T-cell (primary cell): Measurements from ENCODE around the gene SOCS4. TPM values are rescaled to one million over a fixed set of nuclear protein-coding genes. Genes with fewer than 3 reads are reported as not detected.
"Not testable (repeated sequence)": the region's sequence is repeated elsewhere in the genome, so short reads cannot be mapped to it uniquely, and the experiment has no call there.

Experiments used
- ATAC-seq, 4 experiments: fragments of 200-7000 bp in 3 of 4; fragments of 150-1000 bp in 1 of 4; cut with Tn5 transposase; replicated peaks in 1 of 4; 1 replicate in 3 of 4; 2 replicates in 1 of 4; pipeline ENCODE4 v1.10.0; 2021; ENCODE audit warnings: moderate library complexity in 3 of 4, mild to moderate bottlenecking in 2 of 4, moderate number of reproducible peaks in 1 of 4
- CTCF ChIA-PET, 2 donors: fragments of 300-600 bp; sonication (Branson Sonifier 250); formaldehyde crosslinking; loops; one replicate each; lab custom pipeline; 2022; ENCODE audit warnings: antibody characterized with exemption in 2 of 2; lab: Charles Lee
- POLR2A ChIA-PET, 2 donors: fragments of 300-600 bp; sonication (Branson Sonifier 250); formaldehyde crosslinking; loops; one replicate each; lab custom pipeline; 2022; ENCODE audit warnings: antibody characterized with exemption in 2 of 2; lab: Charles Lee
- DNase-seq, 35 experiments: peaks; one replicate each; pipeline versions ENCODE4 v3.0.0 to v3.0.0-alpha.2; 2013 to 2023
- H3K27ac ChIP-seq: one replicate; pipeline ENCODE4 v1.5.1; 2013; ENCODE audit warnings: low read length
- H3K27me3 ChIP-seq, 2 experiments: replicated peaks in 1 of 2; 1 replicate in 1 of 2; 2 replicates in 1 of 2; pipeline versions ENCODE4 v1.6.1 to v1.7.0; 2013; ENCODE audit warnings: low read length in 1 of 2, mixed read lengths in 1 of 2; ENCODE audit not compliant: control insufficient read depth in 2 of 2, insufficient read depth in 2 of 2; ENCODE audit errors: extremely low read depth in 1 of 2
- H3K36me3 ChIP-seq, 2 donors: 1 replicate in 1 of 2; 2 replicates in 1 of 2; pipeline versions ENCODE4 v1.6.1 to v1.7.0; 2013; ENCODE audit warnings: low read length in 1 of 2; ENCODE audit not compliant: control insufficient read depth in 2 of 2, insufficient read depth in 1 of 2; ENCODE audit errors: extremely low read depth in 1 of 2
- H3K4me1 ChIP-seq, 2 experiments: 1 replicate in 1 of 2; 2 replicates in 1 of 2; pipeline versions ENCODE4 v1.6.1 to v1.7.0; 2013; ENCODE audit warnings: low read length in 2 of 2, mixed read lengths in 1 of 2; ENCODE audit not compliant: insufficient read depth in 2 of 2, control insufficient read depth in 1 of 2; ENCODE audit errors: extremely low read depth in 1 of 2
- H3K4me3 ChIP-seq, 2 donors: 1 replicate in 1 of 2; 2 replicates in 1 of 2; pipeline versions ENCODE4 v1.5.1 to v1.7.0; 2013; ENCODE audit warnings: mild to moderate bottlenecking in 2 of 2, low read length in 1 of 2, moderate library complexity in 1 of 2; ENCODE audit not compliant: control insufficient read depth in 1 of 2; ENCODE audit errors: extremely low read depth in 1 of 2
- H3K9me3 ChIP-seq: 2 replicates; pipeline ENCODE4 v1.7.0; 2013
- H3K27ac Mint-ChIP-seq, 2 donors: one replicate each; pipeline ENCODE4 v1.8.0; 2020 to 2021; ENCODE audit warnings: mild to moderate bottlenecking in 2 of 2, mixed read lengths in 2 of 2
- H3K27me3 Mint-ChIP-seq, 2 donors: one replicate each; pipeline ENCODE4 v1.8.0; 2021 to 2022; ENCODE audit warnings: mixed read lengths in 2 of 2
- H3K36me3 Mint-ChIP-seq: one replicate; pipeline ENCODE4 v1.8.0; 2021; ENCODE audit warnings: mixed read lengths
- H3K4me1 Mint-ChIP-seq, 3 donors: one replicate each; pipeline ENCODE4 v1.8.0; 2020 to 2022; ENCODE audit warnings: mixed read lengths in 3 of 3, mild to moderate bottlenecking in 1 of 3
- H3K4me3 Mint-ChIP-seq, 3 donors: one replicate each; pipeline ENCODE4 v1.8.0; 2020 to 2022; ENCODE audit warnings: mild to moderate bottlenecking in 3 of 3, mixed read lengths in 3 of 3, moderate library complexity in 3 of 3
- H3K9me3 Mint-ChIP-seq, 3 donors: one replicate each; pipeline ENCODE4 v1.8.0; 2020 to 2022; ENCODE audit warnings: mixed read lengths in 3 of 3
- WGBS: methylation state at CpG from one replicate; pipeline ENCODE4 v1.1.5; 2013; ENCODE audit warnings: missing lambda C conversion rate; ENCODE audit not compliant: insufficient coverage; 5-methylcytosine and 5-hydroxymethylcytosine counted together
- total RNA-seq, 35 experiments: library from RNA in 6 of 35; stranded (reverse) in 6 of 35; fragments of 120-200 nt in 1 of 35; gene quantifications; one replicate each; pipeline versions ENCODE4 v1.2.1 to v1.2.4 and lab custom pipeline; 2013 to 2026

SOCS4 gene
- total RNA-seq, 5 donors from 2014 or later (not counting 1 experiment from before 2014, with no cell fraction given): 16.7 to 26.4 (median 21.1) TPM

DNA sequence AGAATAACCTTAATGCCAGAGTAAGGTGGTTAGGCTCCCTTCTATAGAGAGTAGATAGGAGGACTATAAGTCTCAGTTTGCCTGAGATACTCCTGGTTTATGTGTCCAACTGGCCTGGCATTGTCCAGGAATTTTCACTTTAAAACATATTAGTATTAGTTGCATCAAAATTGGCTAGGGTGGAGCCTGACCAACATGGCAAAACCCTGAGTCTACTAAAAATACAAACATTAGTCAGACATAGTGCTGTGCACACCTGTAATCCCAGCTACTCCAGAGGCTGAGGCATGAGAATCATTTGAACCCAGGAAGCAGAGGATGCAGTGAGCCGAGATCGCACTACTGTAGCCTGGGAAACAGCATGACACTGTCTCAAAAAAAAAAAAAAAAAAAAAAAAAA, 12.0 kb upstream of the SOCS4 start:
- CTCF ChIA-PET: interaction anchor here in 1 of 2 donors (0.5 to 0.7 kb wide), 2 partner anchors 48 to 64 kb away, joined by 3 to 11 read pairs; no protein-coding TSS in a partner anchor
- Mint-ChIP-seq H3K27me3 (no peaks in the 10 kb centered on the region), H3K4me1 (peaks cover 0 to under 1% (median 0%) of the 10 kb centered on the region in 3 donors), H3K36me3 (peaks cover 15% of the 10 kb centered on the region), H3K4me3 (no peak overlapping the region), H3K27ac (no peak overlapping the region), H3K9me3 (no peaks in the 10 kb centered on the region)
- ATAC-seq (no peak), DNase-seq (no peak)
- H3K27ac ChIP-seq: no peak overlapping the region
- H3K27me3 ChIP-seq: no peaks in the 10 kb centered on the region
- POLR2A ChIA-PET: interaction anchor here in 1 of 2 donors (1.3 kb wide), 1 partner anchor 16 kb away, joined by 16 read pairs; no protein-coding TSS in a partner anchor
- H3K4me3 ChIP-seq: no peak overlapping the region
- no peaks in the 10 kb centered on the region for H3K9me3 ChIP-seq
- H3K4me1 ChIP-seq: no peaks in the 10 kb centered on the region
- H3K36me3 ChIP-seq: no peaks in the 10 kb centered on the region
- WGBS: no CpG with 5 or more reads among the region's 2 CpGs

DNA sequence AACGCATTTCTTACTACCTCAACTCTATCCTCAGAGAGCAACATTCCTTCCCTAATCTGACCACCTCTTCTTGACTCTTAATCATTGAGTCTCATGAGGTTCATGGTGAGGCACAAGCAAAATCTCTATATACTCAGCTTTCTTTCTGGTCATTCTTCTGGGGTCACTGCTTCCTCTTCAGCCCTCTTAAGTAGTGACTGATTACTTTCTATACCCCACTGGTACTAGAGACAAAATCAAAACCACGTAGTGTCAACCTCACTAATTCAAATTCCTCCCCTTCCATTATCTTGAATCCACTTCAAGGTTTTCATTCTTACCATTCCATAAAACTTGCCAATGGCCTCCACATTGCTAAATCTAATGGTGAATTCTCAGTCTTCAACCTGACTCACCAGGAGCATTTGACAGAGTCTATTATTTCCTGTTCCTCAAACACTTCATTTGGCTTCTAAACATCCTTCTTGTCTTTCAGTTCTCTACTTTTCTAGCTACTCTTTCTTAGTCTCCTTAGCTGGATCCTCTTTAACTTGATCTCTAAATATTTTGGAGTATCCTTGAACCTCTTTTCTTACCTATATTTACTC, 7.0 kb upstream of the SOCS4 start:
- Histone ChIP-seq H3K4me3 (no peak overlapping the region), H3K27ac (no peak overlapping the region), H3K36me3 (no peaks in the 10 kb centered on the region), H3K9me3 (no peaks in the 10 kb centered on the region), H3K4me1 (peaks cover 0 to 2% of the 10 kb centered on the region in 2 experiments), H3K27me3 (no peaks in the 10 kb centered on the region)
- 93% methylated on average over 2 of the region's 2 CpGs for WGBS
- H3K4me1 Mint-ChIP-seq: peaks cover 0 to 4% (median 2%) of the 10 kb centered on the region in 3 donors
- DNase-seq: no peak
- no peaks in the 10 kb centered on the region for H3K27me3 Mint-ChIP-seq
- H3K36me3 Mint-ChIP-seq: peaks cover 4% of the 10 kb centered on the region
- no peak for ATAC-seq
- POLR2A ChIA-PET: interaction anchor here in 1 of 2 donors (0.6 kb wide), 1 partner anchor 1925 kb away, joined by 7 read pairs; no protein-coding TSS in a partner anchor
- H3K27ac Mint-ChIP-seq: peak overlapping the region in 1 of 2 donors; percentile 5
- CTCF ChIA-PET: interaction anchor here in 1 of 2 donors (1.1 kb wide), 1 partner anchor 18 kb away, joined by 3 read pairs; no protein-coding TSS in a partner anchor
- no peaks in the 10 kb centered on the region for H3K9me3 Mint-ChIP-seq
- H3K4me3 Mint-ChIP-seq: no peak overlapping the region

GRCh38 chr14:55024365-55024764, 2.7 kb upstream of the SOCS4 start:
- H3K36me3 Mint-ChIP-seq, POLR2A ChIA-PET, H3K4me3 ChIP-seq, CTCF ChIA-PET, H3K36me3 ChIP-seq, H3K27me3 Mint-ChIP-seq, H3K9me3 Mint-ChIP-seq, H3K27ac Mint-ChIP-seq, H3K4me3 Mint-ChIP-seq, H3K27ac ChIP-seq, H3K27me3 ChIP-seq, ATAC-seq, H3K9me3 ChIP-seq, DNase-seq: not testable (repeated sequence)
- H3K4me1 ChIP-seq: peaks cover 9 to 26% of the 10 kb centered on the region in 2 experiments
- H3K4me1 Mint-ChIP-seq: peaks cover 36 to 40% (median 36%) of the 10 kb centered on the region in 3 donors
- WGBS: 100% methylated on average over 2 of the region's 5 CpGs

GRCh38 chr14:55025948-55026347, 1.1 kb upstream of the SOCS4 start:
- DNase-seq (no peak), ATAC-seq (no peak)
- Mint-ChIP-seq H3K9me3 (no peaks in the 10 kb centered on the region), H3K27me3 (no peaks in the 10 kb centered on the region), H3K4me1 (peaks cover 43 to 51% (median 45%) of the 10 kb centered on the region in 3 donors), H3K4me3 (peak overlapping the region; percentile 91 to 92 (median 91)), H3K36me3 (no peaks in the 10 kb centered on the region), H3K27ac (peak overlapping the region in 1 of 2 donors; percentile 89)
- 17% methylated on average over 1 of the region's 7 CpGs for WGBS
- Histone ChIP-seq H3K36me3 (no peaks in the 10 kb centered on the region), H3K4me1 (peaks cover 9 to 28% of the 10 kb centered on the region in 2 experiments), H3K27ac (no peak overlapping the region), H3K9me3 (no peaks in the 10 kb centered on the region), H3K27me3 (no peaks in the 10 kb centered on the region), H3K4me3 (peak overlapping the region in 1 of 2 donors; percentile 98)
- CTCF ChIA-PET: interaction anchor here (0.6 to 1.1 kb wide), 4 partner anchors 26 to 405 kb away, joined by 3 to 5 read pairs (median 3); no protein-coding TSS in a partner anchor
- POLR2A ChIA-PET: interaction anchor here (2.3 to 2.4 kb wide), 3 partner anchors 19 to 25 kb away, joined by 8 to 17 read pairs (median 14); partner anchors contain the start of gene MAPK1IP1L (in 2 of the 2)

DNA sequence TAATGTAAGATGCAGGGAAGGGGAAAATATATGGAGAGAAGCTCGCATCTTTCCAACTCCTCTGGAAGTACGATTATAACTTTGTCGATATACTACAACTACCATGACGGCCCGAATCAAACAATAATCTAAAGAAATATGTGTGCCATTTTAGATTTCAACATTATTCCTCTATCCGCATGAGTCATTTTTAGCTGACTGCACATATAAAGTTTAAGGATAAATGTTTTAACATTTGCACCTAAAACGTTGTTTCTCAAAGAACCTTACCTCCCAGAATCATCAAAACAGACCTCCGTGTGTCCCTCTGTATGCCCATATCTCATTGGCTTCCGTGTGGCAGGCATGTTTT, 619 bp upstream of the SOCS4 start:
- no CpG with 5 or more reads among the region's 9 CpGs for WGBS
- H3K27ac ChIP-seq: peak overlapping the region; percentile 86
- POLR2A ChIA-PET: interaction anchor here (0.7 to 2.4 kb wide), 6 partner anchors 19 to 142 kb away, joined by 3 to 17 read pairs (median 6); partner anchors contain the start of gene MAPK1IP1L (in 2 of the 2)

GRCh38 chr14:55028066-55028465, 1.0 kb downstream of the SOCS4 start:
- Histone ChIP-seq H3K27ac (no peak overlapping the region), H3K36me3 (no peaks in the 10 kb centered on the region), H3K4me3 (peak overlapping the region; percentile 83 to 98), H3K4me1 (peaks cover 9 to 26% of the 10 kb centered on the region in 2 experiments), H3K27me3 (no peaks in the 10 kb centered on the region), H3K9me3 (no peaks in the 10 kb centered on the region)
- DNase-seq (no peak), ATAC-seq (no peak)
- WGBS: 35% methylated on average over 2 of the region's 8 CpGs
- Mint-ChIP-seq H3K36me3 (peaks cover 3% of the 10 kb centered on the region), H3K4me3 (peak overlapping the region; percentile 91 to 92 (median 91)), H3K27me3 (no peaks in the 10 kb centered on the region), H3K4me1 (peaks cover 49 to 58% (median 55%) of the 10 kb centered on the region in 3 donors), H3K9me3 (no peaks in the 10 kb centered on the region), H3K27ac (peak overlapping the region in 1 of 2 donors; percentile 83)
- ChIA-PET CTCF (interaction anchor here in 1 of 2 donors (1.3 to 1.4 kb wide), 2 partner anchors 18 to 23 kb away, joined by 6 read pairs; partner anchors contain the start of gene MAPK1IP1L), POLR2A (interaction anchor here in 1 of 2 donors (0.6 to 2.4 kb wide), 4 partner anchors 9 to 44 kb away, joined by 3 to 17 read pairs (median 6); partner anchors contain the start of gene MAPK1IP1L)

More for the DNA sequence above, 619 bp upstream of the SOCS4 start:
- no peaks in the 10 kb centered on the region for H3K9me3 Mint-ChIP-seq
- no peak for DNase-seq
- peak overlapping the region; percentile 91 to 92 (median 91) for H3K4me3 Mint-ChIP-seq
- H3K36me3 Mint-ChIP-seq: peaks cover 2% of the 10 kb centered on the region
- H3K36me3 ChIP-seq: no peaks in the 10 kb centered on the region
- CTCF ChIA-PET: interaction anchor here (0.6 to 1.6 kb wide), 7 partner anchors 25 to 462 kb away, joined by 3 to 15 read pairs (median 3); partner anchors contain the start of gene MAPK1IP1L (in 2 of the 2)
- peaks cover 47 to 55% (median 49%) of the 10 kb centered on the region in 3 donors for H3K4me1 Mint-ChIP-seq
- H3K27ac Mint-ChIP-seq: peak overlapping the region; percentile 83 to 89
- no peak for ATAC-seq
- H3K9me3 ChIP-seq: no peaks in the 10 kb centered on the region
- H3K27me3 ChIP-seq: no peaks in the 10 kb centered on the region
- H3K4me1 ChIP-seq: peaks cover 9 to 26% of the 10 kb centered on the region in 2 experiments
- H3K27me3 Mint-ChIP-seq: no peaks in the 10 kb centered on the region
- H3K4me3 ChIP-seq: peak overlapping the region; percentile 83 to 98
